ENCODE data around the gene RCOR1. TPM values are rescaled to one million over a fixed set of nuclear protein-coding genes. Genes with fewer than 3 reads are reported as not detected.

The RCOR1 gene
- polyA plus RNA-seq, 1 donor (not counting 4 experiments of a cell fraction or from before 2014, with no cell fraction given): 27.0 TPM

DNA sequence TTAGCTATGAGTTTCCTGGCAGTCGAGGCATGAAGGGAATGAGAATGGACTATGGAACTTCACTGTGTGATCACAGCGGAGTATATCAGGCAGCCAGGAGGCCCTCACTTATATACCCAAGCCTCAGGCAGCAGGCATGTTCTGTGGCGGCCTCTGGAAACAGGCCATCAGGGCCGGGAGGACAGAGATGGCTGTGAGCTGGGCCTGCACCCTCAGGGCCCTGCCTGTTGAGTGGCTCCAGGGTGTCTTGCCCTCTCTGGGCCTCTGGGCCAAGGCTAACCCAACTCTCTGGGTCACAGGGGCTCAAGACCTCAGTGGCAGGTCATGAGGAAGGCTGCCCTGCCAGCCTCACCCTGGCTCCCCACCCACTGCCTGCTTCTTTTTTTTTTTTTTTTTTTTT is 33.9 kb upstream of the RCOR1 start:
- Histone ChIP-seq H3K79me2 (ENCODE audit: control insufficient read depth, insufficient read depth, low read length) (peaks cover 2% of the 10 kb centered on the region), H3K27me3 (ENCODE audit: control insufficient read depth, extremely low read depth, insufficient read depth, low read length) (no peaks in the 10 kb centered on the region), H3K9ac (ENCODE audit: control insufficient read depth, extremely low read depth, insufficient read depth, low read length) (no peak overlapping the region), H3K4me1 (ENCODE audit: control insufficient read depth, extremely low read depth, insufficient read depth, low read length) (peaks cover 16% of the 10 kb centered on the region), H3K4me2 (ENCODE audit: control insufficient read depth, extremely low read depth, insufficient read depth, low read depth, low read length) (no peak overlapping the region), H2AFZ (ENCODE audit: control insufficient read depth, low read length) (no peak overlapping the region), H3K36me3 (ENCODE audit: control insufficient read depth in 2 of 2, extremely low read depth in 1 of 2, insufficient read depth in 2 of 2, low read length in 2 of 2) (no peaks in the 10 kb centered on the region), H3K4me3 (ENCODE audit: control insufficient read depth in 2 of 3, extremely low read depth in 1 of 3, insufficient read depth in 2 of 3, low read depth in 1 of 3, low read length in 3 of 3) (no peak overlapping the region), H4K20me1 (ENCODE audit: control insufficient read depth, extremely low read depth, insufficient read depth, low read length) (no peaks in the 10 kb centered on the region), H3K9me1 (ENCODE audit: control insufficient read depth, extremely low read depth, insufficient read depth, low read length) (no peaks in the 10 kb centered on the region), H3K9me3 (ENCODE audit: control insufficient read depth, low read depth, low read length) (no peaks in the 10 kb centered on the region), H3K27ac (ENCODE audit: control insufficient read depth, insufficient read depth, low read length) (no peak overlapping the region)
- DNase-seq (ENCODE audit: low read depth, low spot score) (no peak), FAIRE-seq (no peak)
- dilution Hi-C loops (cut with MboI; ENCODE audit: extremely low pct_ligation_motif_present, low sequenced_read_pairs): no loop called here
- no peak for TF ChIP-seq EZH2 (IDR thresholded peaks at IDR 0.05; ENCODE audit: low read length)
- TF ChIP-seq, protein P1, sequence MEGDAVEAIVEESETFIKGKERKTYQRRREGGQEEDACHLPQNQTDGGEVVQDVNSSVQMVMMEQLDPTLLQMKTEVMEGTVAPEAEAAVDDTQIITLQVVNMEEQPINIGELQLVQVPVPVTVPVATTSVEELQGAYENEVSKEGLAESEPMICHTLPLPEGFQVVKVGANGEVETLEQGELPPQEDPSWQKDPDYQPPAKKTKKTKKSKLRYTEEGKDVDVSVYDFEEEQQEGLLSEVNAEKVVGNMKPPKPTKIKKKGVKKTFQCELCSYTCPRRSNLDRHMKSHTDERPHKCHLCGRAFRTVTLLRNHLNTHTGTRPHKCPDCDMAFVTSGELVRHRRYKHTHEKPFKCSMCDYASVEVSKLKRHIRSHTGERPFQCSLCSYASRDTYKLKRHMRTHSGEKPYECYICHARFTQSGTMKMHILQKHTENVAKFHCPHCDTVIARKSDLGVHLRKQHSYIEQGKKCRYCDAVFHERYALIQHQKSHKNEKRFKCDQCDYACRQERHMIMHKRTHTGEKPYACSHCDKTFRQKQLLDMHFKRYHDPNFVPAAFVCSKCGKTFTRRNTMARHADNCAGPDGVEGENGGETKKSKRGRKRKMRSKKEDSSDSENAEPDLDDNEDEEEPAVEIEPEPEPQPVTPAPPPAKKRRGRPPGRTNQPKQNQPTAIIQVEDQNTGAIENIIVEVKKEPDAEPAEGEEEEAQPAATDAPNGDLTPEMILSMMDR (optimal IDR thresholded peaks at IDR 0.05 in 1 of 3, IDR thresholded peaks at IDR 0.05 in 1 of 3, conservative IDR thresholded peaks at IDR 0.05 in 1 of 3; ENCODE audit: extremely low read depth in 1 of 3, insufficient read depth in 2 of 3, low read length in 3 of 3): no peak

DNA sequence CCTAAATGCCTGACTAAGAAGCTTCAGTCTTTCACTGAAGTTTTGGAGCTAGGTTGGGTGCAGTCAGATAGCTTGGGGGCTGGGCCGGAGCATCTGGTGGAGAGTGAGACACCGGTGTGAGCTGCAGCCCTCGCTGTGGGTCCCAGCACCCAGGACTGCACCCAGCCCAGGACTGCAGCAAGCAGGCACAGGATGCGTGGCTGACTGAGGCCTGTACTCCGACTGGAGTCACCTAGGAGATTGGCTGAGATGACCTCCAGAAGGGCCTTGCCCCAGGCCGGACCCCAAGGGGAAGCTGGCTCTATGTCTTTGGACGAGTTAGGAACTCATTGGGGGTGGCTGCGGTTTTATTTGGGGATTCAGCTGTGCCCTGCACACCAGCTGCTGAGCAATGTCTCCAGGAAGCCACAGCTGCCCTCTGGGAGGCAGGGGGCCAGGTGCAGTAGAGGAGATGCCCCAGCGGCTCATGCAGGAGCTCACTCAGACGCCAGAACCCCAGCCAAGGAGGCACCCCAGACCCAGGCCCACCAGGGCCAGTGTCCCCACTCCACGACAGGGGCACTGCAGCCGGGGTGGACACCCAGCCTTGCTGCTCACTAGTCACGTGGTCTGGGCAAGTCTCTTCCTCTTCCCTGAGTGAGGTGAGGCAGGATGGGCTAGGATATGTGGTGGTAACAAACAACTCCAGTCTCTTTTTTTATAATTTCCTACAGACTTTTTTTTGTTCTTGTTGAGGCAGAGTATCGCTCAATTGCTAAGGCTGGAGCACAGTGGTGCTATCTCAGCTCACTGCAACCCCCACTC is 31.8 kb upstream of the RCOR1 start:
- TF ChIP-seq EZH2 (IDR thresholded peaks at IDR 0.05; ENCODE audit: low read length): no peak
- TF ChIP-seq, protein P1 (optimal IDR thresholded peaks at IDR 0.05 in 1 of 3, IDR thresholded peaks at IDR 0.05 in 1 of 3, conservative IDR thresholded peaks at IDR 0.05 in 1 of 3; ENCODE audit: extremely low read depth in 1 of 3, insufficient read depth in 2 of 3, low read length in 3 of 3): no peak
- no peak overlapping the region for H3K27ac ChIP-seq (ENCODE audit: control insufficient read depth, insufficient read depth, low read length)
- DNase-seq (ENCODE audit: low read depth, low spot score) (no peak), FAIRE-seq (no peak)
- H3K79me2 ChIP-seq (ENCODE audit: control insufficient read depth, insufficient read depth, low read length): no peaks in the 10 kb centered on the region
- H3K4me2 ChIP-seq (ENCODE audit: control insufficient read depth, extremely low read depth, insufficient read depth, low read depth, low read length): no peak overlapping the region
- dilution Hi-C loops (cut with MboI; ENCODE audit: extremely low pct_ligation_motif_present, low sequenced_read_pairs): no loop called here
- H3K9me1 ChIP-seq (ENCODE audit: control insufficient read depth, extremely low read depth, insufficient read depth, low read length): no peaks in the 10 kb centered on the region
- no peaks in the 10 kb centered on the region for H3K36me3 ChIP-seq (ENCODE audit: control insufficient read depth in 2 of 2, extremely low read depth in 1 of 2, insufficient read depth in 2 of 2, low read length in 2 of 2)
- no peak overlapping the region for H3K9ac ChIP-seq (ENCODE audit: control insufficient read depth, extremely low read depth, insufficient read depth, low read length)
- H3K4me3 ChIP-seq (ENCODE audit: control insufficient read depth in 2 of 3, extremely low read depth in 1 of 3, insufficient read depth in 2 of 3, low read depth in 1 of 3, low read length in 3 of 3): no peak overlapping the region
- no peaks in the 10 kb centered on the region for H4K20me1 ChIP-seq (ENCODE audit: control insufficient read depth, extremely low read depth, insufficient read depth, low read length)
- peaks cover 11% of the 10 kb centered on the region for H3K4me1 ChIP-seq (ENCODE audit: control insufficient read depth, extremely low read depth, insufficient read depth, low read length)
- no peaks in the 10 kb centered on the region for H3K27me3 ChIP-seq (ENCODE audit: control insufficient read depth, extremely low read depth, insufficient read depth, low read length)
- no peaks in the 10 kb centered on the region for H3K9me3 ChIP-seq (ENCODE audit: control insufficient read depth, low read depth, low read length)
- no peak overlapping the region for H2AFZ ChIP-seq (ENCODE audit: control insufficient read depth, low read length)

Measured in keratinocyte (primary cell).